IPS-15b (cell line): Measurements from ENCODE around the gene KRT36.

ENCODE experiments used
- H3K27me3 ChIP-seq: one replicate; pipeline ENCODE4 v1.6.1; 2013; ENCODE audit warnings: low read length; ENCODE audit not compliant: control insufficient read depth, insufficient read depth
- H3K36me3 ChIP-seq: one replicate; pipeline ENCODE4 v1.6.1; 2013; ENCODE audit warnings: low read length; ENCODE audit not compliant: control insufficient read depth, insufficient read depth
- H3K4me1 ChIP-seq: one replicate; pipeline ENCODE4 v1.6.1; 2013; ENCODE audit warnings: mild to moderate bottlenecking, low read length; ENCODE audit not compliant: control insufficient read depth, insufficient read depth
- H3K4me3 ChIP-seq: one replicate; pipeline ENCODE4 v1.5.1; 2013; ENCODE audit warnings: low read depth, low read length
- H3K9ac ChIP-seq: one replicate; pipeline ENCODE4 v1.6.1; 2013; ENCODE audit warnings: low read depth, mild to moderate bottlenecking, low read length
- H3K9me3 ChIP-seq: one replicate; pipeline ENCODE4 v1.6.1; 2013; ENCODE audit warnings: mild to moderate bottlenecking, low read length; ENCODE audit not compliant: control insufficient read depth, insufficient read depth

KRT36 gene

DNA sequence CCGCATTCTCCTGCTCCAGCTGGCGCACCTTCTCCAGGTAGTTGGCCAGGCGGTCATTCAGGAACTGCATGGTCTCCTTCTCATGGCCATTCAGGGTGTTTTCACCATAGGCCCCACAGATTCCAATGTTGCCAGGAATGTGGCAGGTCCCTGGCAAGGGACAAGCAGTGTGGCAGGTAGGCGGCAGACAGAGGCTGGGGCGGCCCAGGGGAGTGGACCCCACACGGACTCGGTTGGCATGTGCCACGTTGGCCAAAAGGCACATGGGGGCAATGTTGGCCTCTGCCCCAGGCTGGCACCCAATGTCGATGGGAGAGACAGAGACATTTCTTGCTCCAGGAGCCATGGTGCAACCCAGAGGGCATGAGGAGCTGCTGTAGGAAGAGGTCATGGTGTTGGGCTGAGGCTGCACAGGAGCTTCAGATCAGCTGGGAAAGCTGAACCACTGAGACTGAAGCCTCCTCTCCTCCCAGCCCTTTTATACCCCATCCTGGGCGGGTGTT is 49.1 kb downstream of the KRT36 start, which contains the start of gene KRT38:
Gene KRT38, minus strand, starts transcription at position 453 of the 503 bp plus-strand sequence. Its CDS starts 62 bp downstream, at position 391.
- H3K9me3 ChIP-seq = no peaks in the 10 kb centered on the region
- H3K9ac ChIP-seq = no peak within 1 kb of the TSS
- H3K4me1 ChIP-seq = no peaks in the 10 kb centered on the region
- no peak within 1 kb of the TSS for H3K4me3 ChIP-seq
- no peaks in the 10 kb centered on the region for H3K27me3 ChIP-seq
- no peaks in the 10 kb centered on the region for H3K36me3 ChIP-seq

- no peak overlapping the region for H3K4me3 ChIP-seq
- H3K4me1 ChIP-seq = no peaks in the 10 kb centered on the region
- H3K36me3 ChIP-seq = no peaks in the 10 kb centered on the region
- no peak overlapping the region for H3K9ac ChIP-seq
- H3K27me3 ChIP-seq = no peaks in the 10 kb centered on the region
- no peaks in the 10 kb centered on the region for H3K9me3 ChIP-seq
Measured at GRCh38 chr17:41439375-41439774, 50.3 kb downstream of the KRT36 start.

DNA sequence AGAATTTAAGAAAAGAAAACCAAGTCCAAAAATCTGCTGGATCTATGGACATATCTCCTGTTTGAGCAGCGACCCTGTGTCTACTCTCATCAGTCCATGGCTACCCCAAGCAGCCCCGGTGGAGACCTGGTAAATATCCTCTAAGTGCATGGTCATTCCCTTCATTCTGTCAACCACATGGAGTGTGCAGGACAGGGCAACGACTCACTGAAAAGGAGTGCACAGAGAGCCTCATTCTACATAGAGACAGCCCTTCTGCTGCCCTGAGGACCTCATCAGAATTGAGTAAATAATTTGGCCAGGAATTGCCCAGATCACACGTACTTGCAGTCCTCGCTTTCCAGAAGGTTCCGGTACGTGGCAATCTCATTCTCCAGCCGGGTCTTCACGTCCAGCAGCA is 51.9 kb downstream of the KRT36 start:
- H3K27me3 ChIP-seq = no peaks in the 10 kb centered on the region
- no peaks in the 10 kb centered on the region for H3K36me3 ChIP-seq
- no peak overlapping the region for H3K9ac ChIP-seq
- no peaks in the 10 kb centered on the region for H3K4me1 ChIP-seq
- H3K4me3 ChIP-seq = no peak overlapping the region
- H3K9me3 ChIP-seq = no peaks in the 10 kb centered on the region

- H3K9me3 ChIP-seq = no peaks in the 10 kb centered on the region
- H3K36me3 ChIP-seq = no peaks in the 10 kb centered on the region
- no peaks in the 10 kb centered on the region for H3K4me1 ChIP-seq
- H3K27me3 ChIP-seq = no peaks in the 10 kb centered on the region
- H3K9ac ChIP-seq = no peak overlapping the region
- no peak overlapping the region for H3K4me3 ChIP-seq
Measured at GRCh38 chr17:41437254-41437653, 52.5 kb downstream of the KRT36 start.
